Measurements from ENCODE around the gene CLK4. TPM values are rescaled to one million over a fixed set of nuclear protein-coding genes. Genes with fewer than 3 reads are reported as not detected.

Gene CLK4
- total RNA-seq, 1 donor from 2014 or later = 42.6 TPM

GRCh38 chr5:178583279-178583678 lies 43.6 kb downstream of the CLK4 start:
- H3K4me1 Mint-ChIP-seq (ENCODE audit: unreplicated experiment) = peaks cover 35% of the 10 kb centered on the region
- no peaks in the 10 kb centered on the region for H3K9me3 Mint-ChIP-seq
- H3K36me3 Mint-ChIP-seq = no peaks in the 10 kb centered on the region
- H3K4me3 Mint-ChIP-seq = no peak overlapping the region
- DNase-seq (ENCODE audit: extremely low spot score, unreplicated experiment) = no peak
- H3K27ac Mint-ChIP-seq = no peak overlapping the region
- peaks cover 41% of the 10 kb centered on the region for H3K27me3 Mint-ChIP-seq
- TF ChIP-seq CTCF (conservative IDR thresholded peaks at IDR 0.05) = no peak

- Mint-ChIP-seq H3K9me3 (no peaks in the 10 kb centered on the region), H3K4me3 (no peak overlapping the region), H3K36me3 (no peaks in the 10 kb centered on the region), H3K27me3 (peaks cover 37% of the 10 kb centered on the region), H3K4me1 (ENCODE audit: unreplicated experiment) (peaks cover 29% of the 10 kb centered on the region), H3K27ac (no peak overlapping the region)
- no peak for TF ChIP-seq CTCF (conservative IDR thresholded peaks at IDR 0.05)
- no peak for DNase-seq (ENCODE audit: extremely low spot score, unreplicated experiment)
Measured at GRCh38 chr5:178582291-178582690, 44.6 kb downstream of the CLK4 start.

GRCh38 chr5:178581621-178582020 lies 45.2 kb downstream of the CLK4 start:
- Mint-ChIP-seq H3K4me3 (no peak overlapping the region), H3K9me3 (no peaks in the 10 kb centered on the region), H3K4me1 (ENCODE audit: unreplicated experiment) (peaks cover 23% of the 10 kb centered on the region), H3K27me3 (peaks cover 34% of the 10 kb centered on the region), H3K36me3 (no peaks in the 10 kb centered on the region), H3K27ac (peak overlapping the region; percentile 15)
- DNase-seq (ENCODE audit: extremely low spot score, unreplicated experiment) = no peak
- TF ChIP-seq CTCF (conservative IDR thresholded peaks at IDR 0.05) = no peak

GRCh38 chr5:178580271-178580955 lies 46.4 kb downstream of the CLK4 start:
- H3K27me3 Mint-ChIP-seq = peaks cover 30% of the 10 kb centered on the region
- peak; percentile 34 for DNase-seq (ENCODE audit: extremely low spot score, unreplicated experiment)
- H3K4me1 Mint-ChIP-seq (ENCODE audit: unreplicated experiment) = peaks cover 20% of the 10 kb centered on the region
- no peak overlapping the region for H3K27ac Mint-ChIP-seq
- H3K36me3 Mint-ChIP-seq = no peaks in the 10 kb centered on the region
- TF ChIP-seq CTCF (conservative IDR thresholded peaks at IDR 0.05) = no peak
- H3K9me3 Mint-ChIP-seq = no peaks in the 10 kb centered on the region
- no peak overlapping the region for H3K4me3 Mint-ChIP-seq

- TF ChIP-seq CTCF (conservative IDR thresholded peaks at IDR 0.05) = no peak
- H3K4me3 Mint-ChIP-seq = peak overlapping the region; percentile 21
- DNase-seq (ENCODE audit: extremely low spot score, unreplicated experiment) = peak; percentile 29
Measured at GRCh38 chr5:178577944-178578343, 48.9 kb downstream of the CLK4 start.

More at GRCh38 chr5:178577944-178578343, 48.9 kb downstream of the CLK4 start:
- H3K9me3 Mint-ChIP-seq = peaks cover 2% of the 10 kb centered on the region
- no peak overlapping the region for H3K27ac Mint-ChIP-seq
- H3K36me3 Mint-ChIP-seq = peaks cover 5% of the 10 kb centered on the region
- H3K4me1 Mint-ChIP-seq (ENCODE audit: unreplicated experiment) = peaks cover 15% of the 10 kb centered on the region
- H3K27me3 Mint-ChIP-seq = peaks cover 44% of the 10 kb centered on the region
